Right lobe of liver (tissue), 6 donors: ENCODE results near the gene TMEM131L. TPM values are rescaled to one million over a fixed set of nuclear protein-coding genes. Genes with fewer than 3 reads are reported as not detected.
A peak's percentile ranks its signal among the peaks of the same experiment; 100 is the strongest.

Experiments used
- ATAC-seq, 4 donors: fragments of 200-7000 bp; cut with Tn5 transposase; one replicate each; pipeline ENCODE4 v1.9.1; 2020; ENCODE audit warnings: mild to moderate bottlenecking in 4 of 4, moderate library complexity in 4 of 4
- DNase-seq, 3 donors: peaks; one replicate each; pipeline ENCODE4 v3.0.0-alpha.2; 2020
- H3K27ac ChIP-seq, 3 donors: fragments of 200-600 bp; one replicate each; pipeline ENCODE4 v1.8.0; 2022
- H3K27me3 ChIP-seq, 2 donors: fragments of 200-600 bp; one replicate each; pipeline ENCODE4 v1.8.0; 2022
- H3K36me3 ChIP-seq, 4 donors: fragments of 200-600 bp; sonication (generic) in 1 of 4; one replicate each; pipeline versions ENCODE4 v1.5.1 to v1.8.0; 2017 to 2022; ENCODE audit warnings: control low read depth in 1 of 4
- H3K4me1 ChIP-seq, 4 donors: fragments of 200-600 bp; sonication (generic) in 1 of 4; one replicate each; pipeline versions ENCODE4 v1.5.1 to v1.8.0; 2017 to 2022; ENCODE audit warnings: control low read depth in 1 of 4
- H3K4me3 ChIP-seq, 3 donors: fragments of 200-600 bp; one replicate each; pipeline ENCODE4 v1.8.0; 2022
- H3K9me3 ChIP-seq, 4 donors: fragments of 200-600 bp; sonication (generic) in 1 of 4; one replicate each; pipeline versions ENCODE4 v1.5.1 to v1.8.0; 2017 to 2022; ENCODE audit warnings: control low read depth in 1 of 4
- POLR2A ChIP-seq: fragments of 450-650 bp; IDR thresholded peaks from one replicate; pipeline ENCODE4 v1.6.1; 2017; ENCODE audit warnings: antibody characterized with exemption, mild to moderate bottlenecking
- WGBS: methylation state at CpG from one replicate; pipeline ENCODE4 v1.1.6; 2018; ENCODE audit warnings: low coverage, low lambda C conversion rate; ENCODE audit not compliant: insufficient coverage; ENCODE audit errors: missing lambda C conversion rate; 5-methylcytosine and 5-hydroxymethylcytosine counted together
- intact Hi-C, 2 donors: fragments of 100-400 bp; cut with DNase I; formaldehyde crosslinking; loops; one replicate each; pipeline versions ENCODE4 v1.11.2 to v1.14.1; 2022
- total RNA-seq, 6 experiments: library from RNA; depleted of rRNA in 2 of 6; stranded (reverse); fragments of >200 nt in 2 of 6; fragmentation: NEBNext Ultra II Directional in 3 of 6; extraction: Animal tissue kit (Norgen Biotek cat#: 25700) in 3 of 6; gene quantifications; one replicate each; pipeline versions ENCODE4 v1.1.0 to v1.2.4, GENCODE V29; 2016 to 2023
- TF ChIP-seq, protein P1 (sequence below), 4 donors: fragments of 200-600 bp in 3 of 4; fragments of 450-650 bp in 1 of 4; IDR thresholded peaks; one replicate each; pipeline versions ENCODE4 v1.5.1 to v1.8.0; 2016 to 2022; ENCODE audit warnings: antibody characterized with exemption in 4 of 4, mild to moderate bottlenecking in 2 of 4
- donor health status: DM: no; HTN: yes; CAD: no.
- donor health status: DM: no; HTN: no; CAD: no.
- donor health status: DM: no; HTN: no; CAD: no.
- donor health status: DM: no; HTN: yes; CAD: no.
- donor health status: DM: no; HTN: yes; CAD: no.

The TMEM131L gene
- total RNA-seq, 6 experiments from 2014 or later, result 13.2 to 19.6 (median 14.8) TPM

DNA sequence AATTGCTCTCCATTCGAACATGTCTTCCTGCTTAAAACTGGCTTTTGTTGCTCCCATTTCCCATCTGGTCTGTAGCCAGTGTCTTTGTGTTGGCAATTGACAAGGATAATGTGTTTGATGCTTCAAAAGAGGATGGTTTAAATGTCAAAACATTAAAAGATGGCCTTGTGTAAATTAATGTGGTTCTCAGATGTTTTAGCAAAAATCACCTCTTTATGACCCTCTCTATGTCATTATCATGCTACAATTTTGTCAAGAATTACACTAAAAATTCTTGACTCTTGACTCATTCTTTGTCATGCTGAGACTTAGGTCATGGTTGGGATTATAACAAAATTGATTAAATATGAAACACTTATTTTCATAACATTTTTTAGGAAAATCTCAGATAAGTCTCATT, 47.4 kb downstream of the TMEM131L start:
- Histone ChIP-seq H3K4me1 (peaks cover 0 to 13% (median 5%) of the 10 kb centered on the region in 4 donors), H3K27me3 (no peaks in the 10 kb centered on the region), H3K36me3 (no peaks in the 10 kb centered on the region), H3K9me3 (no peaks in the 10 kb centered on the region), H3K4me3 (no peak overlapping the region), H3K27ac (no peak overlapping the region)
- ATAC-seq (no peak), DNase-seq (no peak)
- intact Hi-C loops, result no loop called here
- WGBS, result 63% methylated on average over 1 of the region's 1 CpG
- TF ChIP-seq, protein P1, sequence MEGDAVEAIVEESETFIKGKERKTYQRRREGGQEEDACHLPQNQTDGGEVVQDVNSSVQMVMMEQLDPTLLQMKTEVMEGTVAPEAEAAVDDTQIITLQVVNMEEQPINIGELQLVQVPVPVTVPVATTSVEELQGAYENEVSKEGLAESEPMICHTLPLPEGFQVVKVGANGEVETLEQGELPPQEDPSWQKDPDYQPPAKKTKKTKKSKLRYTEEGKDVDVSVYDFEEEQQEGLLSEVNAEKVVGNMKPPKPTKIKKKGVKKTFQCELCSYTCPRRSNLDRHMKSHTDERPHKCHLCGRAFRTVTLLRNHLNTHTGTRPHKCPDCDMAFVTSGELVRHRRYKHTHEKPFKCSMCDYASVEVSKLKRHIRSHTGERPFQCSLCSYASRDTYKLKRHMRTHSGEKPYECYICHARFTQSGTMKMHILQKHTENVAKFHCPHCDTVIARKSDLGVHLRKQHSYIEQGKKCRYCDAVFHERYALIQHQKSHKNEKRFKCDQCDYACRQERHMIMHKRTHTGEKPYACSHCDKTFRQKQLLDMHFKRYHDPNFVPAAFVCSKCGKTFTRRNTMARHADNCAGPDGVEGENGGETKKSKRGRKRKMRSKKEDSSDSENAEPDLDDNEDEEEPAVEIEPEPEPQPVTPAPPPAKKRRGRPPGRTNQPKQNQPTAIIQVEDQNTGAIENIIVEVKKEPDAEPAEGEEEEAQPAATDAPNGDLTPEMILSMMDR (IDR thresholded peaks at IDR 0.05), result no peak
- no peak for TF ChIP-seq POLR2A

DNA sequence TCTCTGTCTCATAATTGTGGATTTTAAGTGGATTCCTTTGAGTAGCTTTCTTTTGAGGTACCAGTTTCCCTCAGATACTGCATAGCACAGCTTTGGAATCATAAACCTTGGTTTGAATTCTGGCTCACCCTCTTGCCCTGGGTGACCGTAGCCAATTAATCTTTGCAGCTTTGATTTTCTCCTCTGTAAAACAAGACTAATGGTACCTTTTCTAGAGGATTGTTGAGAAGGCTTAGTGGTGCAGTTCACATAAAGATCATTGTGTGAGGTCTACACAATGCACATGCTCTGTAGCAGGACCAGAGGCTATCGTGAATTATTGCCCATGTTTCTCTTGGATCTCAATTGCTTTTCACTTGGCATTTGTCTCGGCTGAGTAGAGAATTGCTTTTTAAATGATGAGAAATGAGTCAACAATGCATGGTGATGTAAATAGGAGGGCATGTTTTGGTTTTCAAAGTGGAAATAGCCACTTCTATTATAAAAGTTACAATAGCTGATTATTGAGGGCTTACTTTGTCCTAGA, 47.9 kb downstream of the TMEM131L start:
- Histone ChIP-seq H3K36me3 (no peaks in the 10 kb centered on the region), H3K4me1 (peaks cover 0 to 17% (median 5%) of the 10 kb centered on the region in 4 donors), H3K27ac (no peak overlapping the region), H3K4me3 (no peak overlapping the region), H3K9me3 (no peaks in the 10 kb centered on the region), H3K27me3 (no peaks in the 10 kb centered on the region)
- intact Hi-C loops, result no loop called here
- WGBS, result 75% methylated on average over 3 of the region's 3 CpGs
- ATAC-seq, result no peak
- DNase-seq, result no peak
- TF ChIP-seq, protein P1 (IDR thresholded peaks at IDR 0.05), result no peak
- TF ChIP-seq POLR2A, result no peak

DNA sequence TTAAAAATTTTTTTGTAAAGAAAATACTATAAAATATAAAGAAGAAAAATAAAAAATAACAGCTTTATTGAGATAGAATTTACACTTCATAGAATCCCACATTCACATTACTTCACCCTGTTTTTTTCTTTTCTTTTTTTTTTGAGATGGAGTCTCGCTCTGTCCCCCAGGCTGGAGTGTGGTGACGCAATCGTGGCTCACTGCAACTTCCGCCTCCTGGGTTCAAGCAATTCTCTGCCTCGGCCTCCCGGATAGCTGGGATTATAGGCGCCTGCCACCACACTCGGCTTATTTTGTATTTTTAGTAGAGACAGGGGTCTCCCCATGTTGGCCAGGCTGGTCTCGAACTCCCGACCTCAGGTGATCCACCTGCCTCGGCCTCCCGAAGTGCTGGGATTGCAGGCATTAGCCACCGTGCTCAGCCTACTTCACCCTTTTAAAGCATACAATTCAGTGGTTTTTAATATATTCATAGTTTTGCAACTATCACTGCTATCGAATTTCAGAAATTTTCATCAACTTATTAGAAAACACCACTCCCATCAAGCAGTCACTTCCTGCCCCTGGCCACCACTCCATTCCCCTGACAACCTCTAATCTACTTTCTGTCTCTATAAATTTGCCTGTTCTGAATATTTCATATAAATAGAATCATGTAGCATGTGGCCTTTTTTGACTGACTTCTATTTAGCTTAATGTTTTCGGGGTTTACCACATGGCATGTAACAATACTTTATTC, 48.7 kb downstream of the TMEM131L start:
- H3K4me1 ChIP-seq, result peaks cover 0 to 25% (median 9%) of the 10 kb centered on the region in 4 donors
- no peak overlapping the region for H3K4me3 ChIP-seq
- no peaks in the 10 kb centered on the region for H3K9me3 ChIP-seq
- intact Hi-C loops, result no loop called here
- ATAC-seq (no peak), DNase-seq (peak in 1 of 3 donors; percentile 64)
- H3K36me3 ChIP-seq, result no peaks in the 10 kb centered on the region
- no peaks in the 10 kb centered on the region for H3K27me3 ChIP-seq
- WGBS, result 77% methylated on average over 9 of the region's 15 CpGs
- no peak overlapping the region for H3K27ac ChIP-seq
- TF ChIP-seq, protein P1 (IDR thresholded peaks at IDR 0.05), result no peak
- TF ChIP-seq POLR2A, result no peak

DNA sequence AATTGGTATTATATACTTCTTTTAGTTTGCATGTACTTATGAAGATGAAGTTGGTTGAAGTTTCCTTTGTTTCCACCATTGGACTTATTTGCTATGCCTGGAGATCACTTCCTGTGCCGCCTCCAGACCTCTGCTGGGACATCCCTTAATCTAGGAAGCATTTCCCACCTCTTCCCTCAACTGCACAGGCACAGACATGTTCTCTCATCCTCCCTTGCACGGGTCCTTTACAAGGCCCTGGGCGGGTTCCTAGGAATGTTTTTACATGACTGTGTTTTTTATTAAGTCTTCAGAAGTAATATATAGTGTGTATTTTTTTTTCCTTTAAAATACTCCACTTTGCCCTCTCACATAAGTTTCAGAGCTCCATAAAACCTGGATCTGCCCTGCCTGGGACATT, 51.0 kb downstream of the TMEM131L start:
- H3K9me3 ChIP-seq, result no peaks in the 10 kb centered on the region
- no peak for DNase-seq
- H3K36me3 ChIP-seq, result no peaks in the 10 kb centered on the region
- no peaks in the 10 kb centered on the region for H3K27me3 ChIP-seq
- no peak for TF ChIP-seq POLR2A
- TF ChIP-seq, protein P1 (IDR thresholded peaks at IDR 0.05), result no peak
- 100% methylated on average over 3 of the region's 3 CpGs for WGBS
- no peak overlapping the region for H3K4me3 ChIP-seq
- peaks cover 0 to 37% (median 14%) of the 10 kb centered on the region in 4 donors for H3K4me1 ChIP-seq
- H3K27ac ChIP-seq, result peak overlapping the region; percentile 89 to 97 (median 90)
- intact Hi-C loops, result no loop called here
- ATAC-seq, result no peak
